Left lung (tissue), 10 donors: ENCODE measurements around the gene IRF9. TPM values are rescaled to one million over a fixed set of nuclear protein-coding genes. Genes with fewer than 3 reads are reported as not detected.
A peak's percentile ranks its signal among the peaks of the same experiment; 100 is the strongest.

Experiments used
- ATAC-seq: fragments of 200-7000 bp; cut with Tn5 transposase; one replicate; pipeline ENCODE4 v1.9.1; 2020; ENCODE audit warnings: moderate library complexity
- DNase-seq, 4 donors: peaks; one replicate each; pipeline ENCODE4 v3.0.0-alpha.2; 2013 to 2020
- H3K27ac ChIP-seq, 2 donors: fragments of 200-600 bp; sonication (generic) in 1 of 2; one replicate each; pipeline versions ENCODE4 v1.5.0 to v1.8.0; 2020 to 2021
- H3K27me3 ChIP-seq, 2 donors: fragments of 200-600 bp; sonication (generic) in 1 of 2; one replicate each; pipeline versions ENCODE4 v1.5.0 to v1.8.0; 2020 to 2021
- H3K36me3 ChIP-seq, 2 donors: fragments of 200-600 bp; sonication (generic) in 1 of 2; one replicate each; pipeline versions ENCODE4 v1.5.0 to v1.8.0; 2020 to 2021
- H3K4me1 ChIP-seq, 2 donors: fragments of 200-600 bp; one replicate each; pipeline ENCODE4 v1.8.0; 2021
- H3K4me3 ChIP-seq, 2 donors: fragments of 200-600 bp; sonication (generic) in 1 of 2; one replicate each; pipeline versions ENCODE4 v1.5.0 to v1.8.0; 2020 to 2021; ENCODE audit warnings: mild to moderate bottlenecking in 1 of 2
- H3K9me3 ChIP-seq, 2 donors: fragments of 200-600 bp; sonication (generic) in 1 of 2; one replicate each; pipeline versions ENCODE4 v1.5.0 to v1.8.0; 2020 to 2021
- intact Hi-C, 2 donors: fragments of 100-400 bp; cut with DNase I; formaldehyde crosslinking; loops; one replicate each; pipeline versions ENCODE4 v1.11.2 to v1.14.2; 2022
- polyA plus RNA-seq, 6 donors: library from polyadenylated mRNA; unstranded; fragments of 120-200 nt; gene quantifications; one replicate each; pipeline ENCODE4 v1.2.1, GENCODE V29; 2013; ENCODE audit not compliant: insufficient read length in 6 of 6
- total RNA-seq, 2 donors: library from RNA; stranded (reverse); fragmentation: NEBNext Ultra II Directional; extraction: Animal tissue kit (Norgen Biotek cat#: 25700); gene quantifications; one replicate each; pipeline ENCODE4 v1.2.1, GENCODE V29; 2021
- TF ChIP-seq, protein P1 (sequence below), 2 donors: fragments of 200-600 bp; sonication (generic) in 1 of 2; IDR thresholded peaks; one replicate each; pipeline versions ENCODE4 v1.5.0 to v1.8.0; 2021; ENCODE audit warnings: antibody characterized with exemption in 2 of 2
- donor health status: DM: no; HTN: yes; CAD: no.
- donor health status: DM: no; HTN: no; CAD: no.

The IRF9 gene
- total and polyA plus RNA-seq, 8 donors = 53.4 to 131 (median 64.3) TPM

DNA sequence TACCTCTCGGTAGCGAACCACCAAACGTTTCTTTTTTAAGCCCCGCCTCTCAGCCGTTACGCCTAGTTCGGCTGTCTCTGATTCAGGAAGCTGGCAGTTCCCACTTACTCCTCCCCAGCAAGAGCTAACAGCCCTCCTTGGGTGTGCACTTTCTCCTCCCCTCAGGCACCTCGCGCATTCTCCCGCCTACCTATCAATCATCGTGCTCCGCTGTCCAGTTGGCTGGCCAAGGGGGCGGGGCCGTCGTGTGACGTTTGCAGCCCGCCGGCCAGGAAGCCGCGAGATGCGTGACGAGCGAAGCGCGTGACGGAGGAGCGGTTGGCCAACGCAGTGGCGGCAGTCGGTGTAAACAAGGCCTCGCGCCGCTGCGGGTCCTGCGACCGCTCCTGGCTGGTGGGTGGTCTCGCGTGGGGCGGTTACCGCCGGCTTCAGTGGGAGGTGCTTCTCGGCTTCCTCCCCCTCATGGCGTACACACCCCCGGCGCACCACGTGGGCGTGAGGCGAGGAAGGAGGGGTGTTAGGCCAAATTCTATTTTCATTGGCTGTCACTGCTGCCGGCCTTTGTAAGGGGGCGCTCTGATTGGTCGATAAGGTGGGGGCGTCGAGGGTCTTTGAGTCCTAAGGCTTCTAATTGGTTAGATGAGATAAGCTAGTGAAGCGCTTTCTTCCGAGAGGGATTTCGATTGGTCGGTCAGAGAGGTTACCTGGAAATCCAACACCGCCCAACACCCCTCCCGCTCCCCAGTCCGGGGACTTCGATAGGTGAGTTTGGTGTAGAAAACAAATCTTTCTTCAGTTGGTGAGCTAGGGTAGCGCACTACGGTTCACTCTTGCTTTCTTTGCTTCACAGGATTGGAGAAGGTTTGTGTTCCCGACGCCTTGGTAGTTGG lies 46.3 kb upstream of the IRF9 start, which contains the start of the genes DCAF11 and NRL:
TSS of gene DCAF11 (plus strand) at position 246 of the 890 bp plus-strand sequence. CDS start 818 bp downstream, outside the sequence.
TSS of gene NRL (minus strand) at position 418 of the 890 bp plus-strand sequence. CDS start 32,101 bp downstream, outside the sequence.
- no peaks in the 10 kb centered on the region for H3K9me3 ChIP-seq
- TF ChIP-seq, protein P1, sequence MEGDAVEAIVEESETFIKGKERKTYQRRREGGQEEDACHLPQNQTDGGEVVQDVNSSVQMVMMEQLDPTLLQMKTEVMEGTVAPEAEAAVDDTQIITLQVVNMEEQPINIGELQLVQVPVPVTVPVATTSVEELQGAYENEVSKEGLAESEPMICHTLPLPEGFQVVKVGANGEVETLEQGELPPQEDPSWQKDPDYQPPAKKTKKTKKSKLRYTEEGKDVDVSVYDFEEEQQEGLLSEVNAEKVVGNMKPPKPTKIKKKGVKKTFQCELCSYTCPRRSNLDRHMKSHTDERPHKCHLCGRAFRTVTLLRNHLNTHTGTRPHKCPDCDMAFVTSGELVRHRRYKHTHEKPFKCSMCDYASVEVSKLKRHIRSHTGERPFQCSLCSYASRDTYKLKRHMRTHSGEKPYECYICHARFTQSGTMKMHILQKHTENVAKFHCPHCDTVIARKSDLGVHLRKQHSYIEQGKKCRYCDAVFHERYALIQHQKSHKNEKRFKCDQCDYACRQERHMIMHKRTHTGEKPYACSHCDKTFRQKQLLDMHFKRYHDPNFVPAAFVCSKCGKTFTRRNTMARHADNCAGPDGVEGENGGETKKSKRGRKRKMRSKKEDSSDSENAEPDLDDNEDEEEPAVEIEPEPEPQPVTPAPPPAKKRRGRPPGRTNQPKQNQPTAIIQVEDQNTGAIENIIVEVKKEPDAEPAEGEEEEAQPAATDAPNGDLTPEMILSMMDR (IDR thresholded peaks at IDR 0.05) = no peak
- no peaks in the 10 kb centered on the region for H3K27me3 ChIP-seq
- intact Hi-C loops = no loop called here
- peaks cover 6 to 30% of the 10 kb centered on the region in 2 donors for H3K4me1 ChIP-seq
- peaks cover 0 to 29% of the 10 kb centered on the region in 2 donors for H3K36me3 ChIP-seq
- peak; percentile 97 to 100 (median 99) for DNase-seq
- peak within 1 kb of the TSS; percentile 99 to 100 for H3K27ac ChIP-seq
- ATAC-seq = peak; percentile 93
- peak within 1 kb of the TSS; percentile 60 to 88 for H3K4me3 ChIP-seq

DNA sequence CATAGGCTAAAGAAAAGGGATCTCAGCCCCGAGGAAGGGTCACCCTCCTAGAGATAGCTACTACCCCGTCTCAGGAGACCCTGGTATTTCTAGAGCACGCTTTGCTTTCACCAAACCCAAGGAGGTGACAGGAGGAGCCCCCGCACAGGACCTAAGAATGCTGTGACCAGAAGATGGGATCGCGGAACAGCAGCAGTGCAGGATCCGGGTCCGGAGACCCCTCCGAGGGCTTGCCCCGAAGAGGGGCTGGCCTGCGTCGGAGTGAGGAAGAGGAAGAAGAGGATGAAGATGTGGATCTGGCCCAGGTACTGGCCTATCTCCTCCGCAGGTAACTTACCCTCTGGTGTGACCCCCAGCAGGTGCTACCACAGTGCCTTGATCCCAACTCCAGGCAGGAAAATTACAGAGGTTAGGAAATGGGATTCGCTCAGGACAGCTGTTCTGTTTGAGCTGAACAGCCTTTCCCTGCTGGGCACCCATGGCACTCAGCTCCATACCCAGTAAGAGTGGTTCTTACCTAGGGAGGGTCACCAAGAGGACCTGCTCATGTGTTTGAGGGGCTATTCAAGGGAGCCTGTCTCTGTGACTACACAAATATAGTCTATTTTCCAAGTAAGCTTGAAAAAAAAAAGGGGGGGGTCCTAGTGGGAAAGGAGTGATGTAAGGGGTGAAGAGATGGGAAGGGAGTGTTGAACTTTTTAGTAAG lies 45.5 kb upstream of the IRF9 start:
- TF ChIP-seq, protein P1 (IDR thresholded peaks at IDR 0.05) = no peak
- DNase-seq (peak in 1 of 4 donors; percentile 72), ATAC-seq (no peak)
- Histone ChIP-seq H3K27ac (peak overlapping the region; percentile 99 to 100), H3K27me3 (no peaks in the 10 kb centered on the region), H3K4me3 (peak overlapping the region; percentile 60 to 88), H3K36me3 (peaks cover 0 to 37% of the 10 kb centered on the region in 2 donors), H3K4me1 (peaks cover 6 to 29% of the 10 kb centered on the region in 2 donors), H3K9me3 (no peaks in the 10 kb centered on the region)
- intact Hi-C loops = no loop called here

DNA sequence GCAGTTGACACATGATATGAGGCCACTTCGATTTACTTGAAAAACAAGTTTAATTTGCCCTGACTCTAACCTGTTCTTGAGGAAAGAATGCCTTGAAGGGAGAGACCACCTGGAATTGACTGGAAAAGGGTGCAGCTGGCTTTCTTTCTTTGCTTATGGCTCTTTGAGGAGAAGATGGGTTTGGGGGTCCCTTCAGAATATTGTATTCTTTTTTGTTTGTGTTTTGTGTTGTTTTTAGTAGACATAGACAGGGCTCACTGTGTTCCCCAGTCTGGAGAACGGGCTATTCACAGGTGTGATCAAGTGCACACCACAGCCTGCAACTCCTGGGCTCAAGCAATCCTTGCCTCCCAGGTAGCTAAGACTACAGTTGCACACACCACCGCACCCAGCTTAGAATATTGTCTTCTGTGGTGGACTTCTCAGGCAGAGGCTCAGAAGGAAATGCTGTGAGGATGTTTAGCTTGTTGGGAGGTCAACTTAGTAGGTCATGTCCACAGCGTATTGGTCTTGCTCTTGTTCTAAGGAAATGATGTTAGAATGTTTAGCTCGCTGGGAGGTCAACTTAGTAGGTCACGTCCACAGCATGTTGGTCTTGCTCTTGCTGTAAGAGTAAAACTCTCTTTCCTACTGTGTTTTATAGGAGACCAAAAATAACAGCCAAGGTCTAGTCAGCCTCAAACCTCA lies 44.8 kb upstream of the IRF9 start:
- no peaks in the 10 kb centered on the region for H3K27me3 ChIP-seq
- peaks cover 0 to 44% of the 10 kb centered on the region in 2 donors for H3K36me3 ChIP-seq
- intact Hi-C loops = no loop called here
- no peak for DNase-seq
- H3K4me1 ChIP-seq = peaks cover 6 to 28% of the 10 kb centered on the region in 2 donors
- no peaks in the 10 kb centered on the region for H3K9me3 ChIP-seq
- ATAC-seq = no peak
- no peak overlapping the region for H3K27ac ChIP-seq
- TF ChIP-seq, protein P1 (IDR thresholded peaks at IDR 0.05) = no peak
- H3K4me3 ChIP-seq = peak overlapping the region; percentile 60 to 88

DNA sequence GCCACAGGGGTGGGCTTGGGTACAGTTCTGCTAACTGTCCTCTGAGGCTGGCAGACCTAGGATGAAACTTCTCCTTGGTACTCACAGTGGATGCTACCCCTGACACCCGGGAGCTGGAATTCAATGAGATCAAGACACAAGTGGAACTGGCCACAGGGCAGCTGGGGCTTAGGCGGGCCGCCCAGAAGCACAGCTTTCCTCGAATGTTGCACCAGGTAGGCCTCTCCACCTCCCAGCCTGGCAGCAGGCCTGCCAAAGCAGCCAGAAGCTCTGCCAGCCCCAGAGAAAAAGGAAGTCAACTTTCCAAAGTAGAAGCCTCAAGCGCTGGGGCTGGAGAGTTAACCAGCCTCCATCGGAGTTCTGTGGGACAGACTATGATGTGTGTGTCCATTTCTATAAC lies 43.9 kb upstream of the IRF9 start:
- intact Hi-C loops = no loop called here
- peaks cover 0 to 53% of the 10 kb centered on the region in 2 donors for H3K36me3 ChIP-seq
- TF ChIP-seq, protein P1 (IDR thresholded peaks at IDR 0.05) = no peak
- ATAC-seq = no peak
- H3K4me1 ChIP-seq = peaks cover 6 to 28% of the 10 kb centered on the region in 2 donors
- DNase-seq = peak in 1 of 4 donors; percentile 63
- no peaks in the 10 kb centered on the region for H3K9me3 ChIP-seq
- no peak overlapping the region for H3K4me3 ChIP-seq
- no peaks in the 10 kb centered on the region for H3K27me3 ChIP-seq
- H3K27ac ChIP-seq = no peak overlapping the region
